Neural cell (in vitro differentiated cells): Measurements from ENCODE around the gene CPPED1.

Source experiments
- CTCF ChIP-seq: fragments of 450-650 bp; IDR thresholded peaks from 2 replicates; pipeline ENCODE4 v1.5.1; 2014; ENCODE audit warnings: antibody characterized with exemption, mild to moderate bottlenecking, moderate library complexity; ENCODE audit not compliant: poor library complexity, severe bottlenecking
- EZH2 ChIP-seq: fragments of 200-600, 300-800 bp; shearing (Covaris generic), sonication (generic); IDR thresholded peaks from 2 replicates; pipeline ENCODE4 v1.6.1; 2014; ENCODE audit warnings: antibody characterized with exemption, low read length, borderline replicate concordance, mild to moderate bottlenecking; ENCODE audit not compliant: insufficient read depth, poor library complexity, severe bottlenecking
- MXI1 ChIP-seq: fragments of 450-650 bp; conservative IDR thresholded peaks from 2 replicates; pipeline ENCODE4 v1.6.1; 2014; ENCODE audit warnings: antibody characterized with exemption, mild to moderate bottlenecking; ENCODE audit not compliant: poor library complexity, severe bottlenecking
- POLR2AphosphoS5 ChIP-seq: IDR thresholded peaks from 2 replicates; pipeline ENCODE4 v1.6.1; 2012
- REST ChIP-seq: IDR thresholded peaks from 2 replicates; pipeline ENCODE4 v1.6.1; 2012; ENCODE audit warnings: borderline replicate concordance
- SMC3 ChIP-seq: fragments of 450-650 bp; conservative IDR thresholded peaks from 2 replicates; pipeline ENCODE4 v1.6.1; 2014; ENCODE audit warnings: antibody characterized with exemption, mild to moderate bottlenecking, moderate library complexity; ENCODE audit not compliant: poor library complexity
- TAF1 ChIP-seq: IDR thresholded peaks from 2 replicates; pipeline ENCODE4 v1.6.1; 2012; ENCODE audit warnings: low read depth

- TF ChIP-seq CTCF (no peak), EZH2 (no peak), TAF1 (no peak), MXI1 (no peak), REST (no peak), POLR2AphosphoS5 (no peak), SMC3 (no peak)
Observed at GRCh38 chr16:12780467-12780866, 23.2 kb downstream of the CPPED1 start.
